Left lung (tissue), 10 donors: ENCODE data around the gene TIMM10B. TPM values are rescaled to one million over a fixed set of nuclear protein-coding genes. Genes with fewer than 3 reads are reported as not detected.

Experiments used
- ATAC-seq: fragments of 200-7000 bp; cut with Tn5 transposase; one replicate; pipeline ENCODE4 v1.9.1; 2020; ENCODE audit warnings: moderate library complexity
- DNase-seq, 4 donors: peaks; one replicate each; pipeline ENCODE4 v3.0.0-alpha.2; 2013 to 2020
- H3K27ac ChIP-seq, 2 donors: fragments of 200-600 bp; sonication (generic) in 1 of 2; one replicate each; pipeline versions ENCODE4 v1.5.0 to v1.8.0; 2020 to 2021
- H3K27me3 ChIP-seq, 2 donors: fragments of 200-600 bp; sonication (generic) in 1 of 2; one replicate each; pipeline versions ENCODE4 v1.5.0 to v1.8.0; 2020 to 2021
- H3K36me3 ChIP-seq, 2 donors: fragments of 200-600 bp; sonication (generic) in 1 of 2; one replicate each; pipeline versions ENCODE4 v1.5.0 to v1.8.0; 2020 to 2021
- H3K4me1 ChIP-seq, 2 donors: fragments of 200-600 bp; one replicate each; pipeline ENCODE4 v1.8.0; 2021
- H3K4me3 ChIP-seq, 2 donors: fragments of 200-600 bp; sonication (generic) in 1 of 2; one replicate each; pipeline versions ENCODE4 v1.5.0 to v1.8.0; 2020 to 2021; ENCODE audit warnings: mild to moderate bottlenecking in 1 of 2
- H3K9me3 ChIP-seq, 2 donors: fragments of 200-600 bp; sonication (generic) in 1 of 2; one replicate each; pipeline versions ENCODE4 v1.5.0 to v1.8.0; 2020 to 2021
- CTCF ChIP-seq, 2 donors: fragments of 200-600 bp; sonication (generic) in 1 of 2; IDR thresholded peaks; one replicate each; pipeline versions ENCODE4 v1.5.0 to v1.8.0; 2021; ENCODE audit warnings: antibody characterized with exemption in 2 of 2
- intact Hi-C, 2 donors: fragments of 100-400 bp; cut with DNase I; formaldehyde crosslinking; loops; one replicate each; pipeline versions ENCODE4 v1.11.2 to v1.14.2; 2022
- polyA plus RNA-seq, 6 donors: library from polyadenylated mRNA; unstranded; fragments of 120-200 nt; gene quantifications; one replicate each; pipeline ENCODE4 v1.2.1, GENCODE V29; 2013; ENCODE audit not compliant: insufficient read length in 6 of 6
- total RNA-seq, 2 donors: library from RNA; stranded (reverse); fragmentation: NEBNext Ultra II Directional; extraction: Animal tissue kit (Norgen Biotek cat#: 25700); gene quantifications; one replicate each; pipeline ENCODE4 v1.2.1, GENCODE V29; 2021
- donor health status: DM: no; HTN: yes; CAD: no.
- donor health status: DM: no; HTN: no; CAD: no.

The TIMM10B gene
- total and polyA plus RNA-seq, 8 donors, result 29.0 to 46.4 (median 30.9) TPM

GRCh38 chr11:6437423-6437822 is 43.9 kb upstream of the TIMM10B start:
- H3K4me3 ChIP-seq, result no peak overlapping the region
- no peaks in the 10 kb centered on the region for H3K4me1 ChIP-seq
- no peaks in the 10 kb centered on the region for H3K27me3 ChIP-seq
- no peaks in the 10 kb centered on the region for H3K36me3 ChIP-seq
- no peak for TF ChIP-seq CTCF (IDR thresholded peaks at IDR 0.05)
- ATAC-seq, result no peak
- no peak overlapping the region for H3K27ac ChIP-seq
- no peak for DNase-seq
- H3K9me3 ChIP-seq, result no peaks in the 10 kb centered on the region
- intact Hi-C loops, result loop anchor here in 1 of 2 donors (10.0 kb wide), 1 partner anchor 67 kb away; no protein-coding TSS in a partner anchor

- no peak overlapping the region for H3K4me3 ChIP-seq
- TF ChIP-seq CTCF (IDR thresholded peaks at IDR 0.05), result no peak
- H3K36me3 ChIP-seq, result no peaks in the 10 kb centered on the region
- H3K4me1 ChIP-seq, result no peaks in the 10 kb centered on the region
- H3K9me3 ChIP-seq, result no peaks in the 10 kb centered on the region
- peak; percentile 41 for ATAC-seq
- no peak overlapping the region for H3K27ac ChIP-seq
- H3K27me3 ChIP-seq, result no peaks in the 10 kb centered on the region
- no peak for DNase-seq
- intact Hi-C loops, result loop anchor here in 1 of 2 donors (10.0 kb wide), 1 partner anchor 67 kb away; no protein-coding TSS in a partner anchor
Measured at GRCh38 chr11:6437993-6438392, 43.3 kb upstream of the TIMM10B start.

- Histone ChIP-seq H3K9me3 (no peaks in the 10 kb centered on the region), H3K4me3 (no peak overlapping the region), H3K4me1 (no peaks in the 10 kb centered on the region), H3K27ac (no peak overlapping the region), H3K36me3 (no peaks in the 10 kb centered on the region), H3K27me3 (no peaks in the 10 kb centered on the region)
- ATAC-seq, result peak; percentile 86
- peak; percentile 52 to 53 for TF ChIP-seq CTCF (IDR thresholded peaks at IDR 0.05)
- intact Hi-C loops, result loop anchor here in 1 of 2 donors (10.0 kb wide), 1 partner anchor 66 kb away; no protein-coding TSS in a partner anchor
- DNase-seq, result peak in 1 of 4 donors; percentile 53
Measured at GRCh38 chr11:6438979-6439571, 42.2 kb upstream of the TIMM10B start.

GRCh38 chr11:6440906-6441358 is 40.4 kb upstream of the TIMM10B start, which contains the start of gene HPX:
HPX (minus strand) TSS chr11:6440987; CDS start chr11:6440963, 24 bp downstream.
- H3K4me1 ChIP-seq, result no peaks in the 10 kb centered on the region
- intact Hi-C loops, result loop anchor here in 1 of 2 donors (5.0 kb wide), 1 partner anchor 59 kb away; no protein-coding TSS in a partner anchor
- ATAC-seq (no peak), DNase-seq (no peak)
- H3K4me3 ChIP-seq, result no peak within 1 kb of the TSS
- no peak for TF ChIP-seq CTCF (IDR thresholded peaks at IDR 0.05)
- H3K27me3 ChIP-seq, result no peaks in the 10 kb centered on the region
- no peaks in the 10 kb centered on the region for H3K36me3 ChIP-seq
- H3K27ac ChIP-seq, result no peak within 1 kb of the TSS
- no peaks in the 10 kb centered on the region for H3K9me3 ChIP-seq

- DNase-seq, result no peak
- H3K36me3 ChIP-seq, result peaks cover 0 to under 1% of the 10 kb centered on the region in 2 donors
- H3K9me3 ChIP-seq, result no peaks in the 10 kb centered on the region
- no peak overlapping the region for H3K27ac ChIP-seq
- intact Hi-C loops, result loop anchor here in 1 of 2 donors (5.0 kb wide), 1 partner anchor 60 kb away; no protein-coding TSS in a partner anchor
- no peak for ATAC-seq
- no peaks in the 10 kb centered on the region for H3K4me1 ChIP-seq
- no peak overlapping the region for H3K4me3 ChIP-seq
- H3K27me3 ChIP-seq, result no peaks in the 10 kb centered on the region
- no peak for TF ChIP-seq CTCF (IDR thresholded peaks at IDR 0.05)
Measured at GRCh38 chr11:6442441-6442840, 38.9 kb upstream of the TIMM10B start.
